Naive thymus-derived CD4-positive, alpha-beta T cell (primary cell): ENCODE data around the gene STAT4. TPM values are rescaled to one million over a fixed set of nuclear protein-coding genes. Genes with fewer than 3 reads are reported as not detected.
A peak's percentile ranks its signal among the peaks of the same experiment; 100 is the strongest.

Experiments
- ATAC-seq: fragments of 150-1000 bp; cut with Tn5 transposase; 2 replicates; pipeline ENCODE4 v1.10.0; 2021; ENCODE audit warnings: mild to moderate bottlenecking, moderate library complexity
- CTCF ChIA-PET: fragments of 350-600 bp; sonication (Branson Sonifier 250); formaldehyde crosslinking; loops from one replicate; lab custom pipeline; 2021; ENCODE audit warnings: antibody characterized with exemption; lab: Charles Lee
- POLR2A ChIA-PET: fragments of 350-600 bp; sonication (Branson Sonifier 250); formaldehyde crosslinking; loops from one replicate; lab custom pipeline; 2021; ENCODE audit warnings: antibody characterized with exemption, inconsistent platforms; lab: Charles Lee
- DNase-seq, 9 donors: peaks; one replicate each; pipeline versions ENCODE4 v3.0.0 to v3.0.0-alpha.2; 2020 to 2022; ENCODE audit warnings: mixed read lengths in 1 of 9
- H3K27ac ChIP-seq: one replicate; pipeline ENCODE4 v1.7.0; 2013; ENCODE audit warnings: mild to moderate bottlenecking, low read depth, low read length, moderate library complexity
- H3K27me3 ChIP-seq, 2 donors: one replicate each; pipeline ENCODE4 v1.7.0; 2013; ENCODE audit warnings: low read length in 2 of 2, mild to moderate bottlenecking in 2 of 2, moderate library complexity in 2 of 2; ENCODE audit not compliant: control insufficient read depth in 2 of 2, insufficient read depth in 2 of 2
- H3K36me3 ChIP-seq, 3 experiments: 1 replicate in 2 of 3; 2 replicates in 1 of 3; pipeline ENCODE4 v1.7.0; 2013; ENCODE audit warnings: low read length in 3 of 3, mild to moderate bottlenecking in 3 of 3, moderate library complexity in 1 of 3; ENCODE audit not compliant: insufficient read depth in 3 of 3, control insufficient read depth in 2 of 3
- H3K4me1 ChIP-seq, 2 donors: one replicate each; pipeline ENCODE4 v1.7.0; 2013; ENCODE audit warnings: low read length in 2 of 2, mild to moderate bottlenecking in 2 of 2, moderate library complexity in 1 of 2; ENCODE audit not compliant: control insufficient read depth in 2 of 2, insufficient read depth in 2 of 2
- H3K4me3 ChIP-seq: 2 replicates; pipeline ENCODE4 v1.7.0; 2013; ENCODE audit warnings: mild to moderate bottlenecking, low read length
- H3K9me3 ChIP-seq, 3 experiments: 1 replicate in 2 of 3; 2 replicates in 1 of 3; pipeline ENCODE4 v1.7.0; 2013; ENCODE audit warnings: low read length in 3 of 3; ENCODE audit not compliant: control insufficient read depth in 2 of 3
- H3K27ac Mint-ChIP-seq, 9 donors: one replicate each; pipeline ENCODE4 v1.8.0; 2020 to 2022; ENCODE audit warnings: mixed read lengths in 9 of 9, mild to moderate bottlenecking in 8 of 9, moderate library complexity in 5 of 9, inconsistent platforms in 2 of 9
- H3K27me3 Mint-ChIP-seq, 5 donors: one replicate each; pipeline ENCODE4 v1.8.0; 2021 to 2022; ENCODE audit warnings: mixed read lengths in 5 of 5, mild to moderate bottlenecking in 1 of 5
- H3K36me3 Mint-ChIP-seq, 5 donors: one replicate each; pipeline ENCODE4 v1.8.0; 2020 to 2022; ENCODE audit warnings: mixed read lengths in 5 of 5, mild to moderate bottlenecking in 3 of 5, inconsistent platforms in 1 of 5
- H3K4me1 Mint-ChIP-seq, 7 donors: one replicate each; pipeline ENCODE4 v1.8.0; 2020 to 2022; ENCODE audit warnings: mixed read lengths in 7 of 7, mild to moderate bottlenecking in 3 of 7, inconsistent platforms in 1 of 7
- H3K4me3 Mint-ChIP-seq, 10 donors: one replicate each; pipeline ENCODE4 v1.8.0; 2020 to 2022; ENCODE audit warnings: mild to moderate bottlenecking in 10 of 10, mixed read lengths in 10 of 10, moderate library complexity in 6 of 10, inconsistent platforms in 2 of 10
- H3K9me3 Mint-ChIP-seq, 11 donors: one replicate each; pipeline ENCODE4 v1.8.0; 2020 to 2022; ENCODE audit warnings: mixed read lengths in 11 of 11, mild to moderate bottlenecking in 4 of 11, inconsistent platforms in 1 of 11, moderate library complexity in 1 of 11
- intact Hi-C, 2 donors: fragments of 100-400 bp; cut with micrococcal nuclease; formaldehyde crosslinking; loops; one replicate each; pipeline ENCODE4 v1.15.1; 2023
- polyA plus RNA-seq, 2 donors: library from polyadenylated mRNA; unstranded; fragments of 300-500 nt; fragmentation: Illumina TruSeq; gene quantifications; one replicate each; pipeline ENCODE4 v1.2.3, GENCODE V29; 2021
- total RNA-seq, 6 experiments: library from RNA in 5 of 6; stranded (reverse) in 5 of 6; gene quantifications; 1 replicate in 5 of 6; 2 replicates in 1 of 6; pipeline ENCODE4 v1.2.3 and lab custom pipeline; 2021 to 2026

Gene STAT4
- total and polyA plus RNA-seq, 7 experiments from 2014 or later, result 52.4 to 132 (median 114) TPM

- H3K9me3 Mint-ChIP-seq, result peaks cover 0 to 4% (median 0%) of the 10 kb centered on the region in 11 donors
- H3K9me3 ChIP-seq, result no peaks in the 10 kb centered on the region
- ATAC-seq (no peak), DNase-seq (no peak)
- H3K27me3 ChIP-seq, result no peaks in the 10 kb centered on the region
- H3K36me3 ChIP-seq, result peaks cover 0 to 14% (median 8%) of the 10 kb centered on the region in 3 experiments
- H3K4me3 Mint-ChIP-seq, result peak overlapping the region in 4 of 10 donors; percentile 13 to 73 (median 35)
- no peak overlapping the region for H3K4me3 ChIP-seq
- H3K4me1 Mint-ChIP-seq, result peaks cover 38 to 76% (median 68%) of the 10 kb centered on the region in 7 donors
- H3K27ac ChIP-seq, result peak overlapping the region; percentile 59
- POLR2A ChIA-PET, result interaction anchor here (0.8 to 1.0 kb wide), 2 partner anchors 46 to 80 kb away, joined by 4 to 8 read pairs; no protein-coding TSS in a partner anchor
- peak overlapping the region; percentile 55 to 92 (median 88) for H3K27ac Mint-ChIP-seq
- H3K4me1 ChIP-seq, result peaks cover 28 to 36% of the 10 kb centered on the region in 2 donors
- intact Hi-C loops, result loop anchor here (1.0 to 5.0 kb wide), 2 partner anchors 9 to 608 kb away; partner anchors contain the start of gene NABP1 (in 1 of the 2)
- no peaks in the 10 kb centered on the region for H3K27me3 Mint-ChIP-seq
- H3K36me3 Mint-ChIP-seq, result peaks cover under 1 to 53% (median 44%) of the 10 kb centered on the region in 5 donors
- CTCF ChIA-PET, result interaction anchor here (3.4 kb wide), 1 partner anchor 17 kb away, joined by 17 read pairs; no protein-coding TSS in a partner anchor
These were observed 81.2 kb downstream of the STAT4 start for GRCh38 chr2:191069606-191070005.

DNA sequence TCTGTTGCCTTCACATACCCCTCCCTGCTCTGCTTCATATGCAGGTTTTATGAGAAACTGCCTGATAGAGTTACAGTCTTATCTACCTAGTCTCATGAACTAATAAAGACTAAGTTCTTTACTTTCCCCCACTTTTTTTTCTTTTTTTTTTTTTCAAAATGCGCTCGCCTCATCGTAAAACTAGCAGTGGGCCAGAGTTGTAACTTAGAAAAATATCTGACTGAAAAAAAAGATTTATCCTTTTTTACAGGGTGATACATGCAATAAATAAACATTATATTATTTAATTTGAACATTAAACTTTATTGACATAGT is 83.9 kb downstream of the STAT4 start:
- intact Hi-C loops, result loop anchor here (1.0 to 5.0 kb wide), 5 partner anchors 8 to 610 kb away; partner anchors contain the start of gene NABP1 (in 1 of the 2)
- peaks cover 48 to 93% (median 88%) of the 10 kb centered on the region in 7 donors for H3K4me1 Mint-ChIP-seq
- no peak for ATAC-seq

GRCh38 chr2:191066197-191066918 is 84.4 kb downstream of the STAT4 start:
- Histone ChIP-seq H3K9me3 (no peaks in the 10 kb centered on the region), H3K4me3 (no peak overlapping the region), H3K27me3 (no peaks in the 10 kb centered on the region), H3K36me3 (peaks cover 0 to 10% (median 3%) of the 10 kb centered on the region in 3 experiments), H3K27ac (peak overlapping the region; percentile 60), H3K4me1 (peaks cover 53 to 67% of the 10 kb centered on the region in 2 donors)
- peak overlapping the region; percentile 42 to 87 (median 67) for H3K4me3 Mint-ChIP-seq
- ChIA-PET POLR2A (interaction anchor here (0.6 to 1.1 kb wide), 5 partner anchors 10 to 140 kb away, joined by 3 to 4 read pairs (median 3); no protein-coding TSS in a partner anchor), CTCF (interaction anchor here (0.6 to 4.7 kb wide), 5 partner anchors 14 to 672 kb away, joined by 3 to 28 read pairs (median 3); no protein-coding TSS in a partner anchor)
- peaks cover 12 to 59% (median 35%) of the 10 kb centered on the region in 5 donors for H3K36me3 Mint-ChIP-seq
- intact Hi-C loops, result loop anchor here (1.0 to 5.0 kb wide), 5 partner anchors 9 to 611 kb away; partner anchors contain the start of gene NABP1 (in 1 of the 2)
- H3K9me3 Mint-ChIP-seq, result peaks cover 0 to under 1% (median 0%) of the 10 kb centered on the region in 11 donors
- H3K4me1 Mint-ChIP-seq, result peaks cover 51 to 93% (median 88%) of the 10 kb centered on the region in 7 donors
- peak overlapping the region; percentile 51 to 95 (median 89) for H3K27ac Mint-ChIP-seq
- ATAC-seq, result peak; percentile 46
- H3K27me3 Mint-ChIP-seq, result no peaks in the 10 kb centered on the region
- DNase-seq, result peak in 2 of 9 donors; percentile 20 to 26

More for the DNA sequence above, 83.9 kb downstream of the STAT4 start:
- no peaks in the 10 kb centered on the region for H3K27me3 Mint-ChIP-seq
- H3K9me3 Mint-ChIP-seq, result no peaks in the 10 kb centered on the region
- Histone ChIP-seq H3K9me3 (no peaks in the 10 kb centered on the region), H3K4me3 (no peak overlapping the region), H3K4me1 (peaks cover 50 to 62% of the 10 kb centered on the region in 2 donors), H3K36me3 (peaks cover 0 to 10% (median 7%) of the 10 kb centered on the region in 3 experiments), H3K27me3 (no peaks in the 10 kb centered on the region), H3K27ac (peak overlapping the region; percentile 60)
- POLR2A ChIA-PET, result interaction anchor here (1.0 kb wide), 1 partner anchor 47 kb away, joined by 4 read pairs; no protein-coding TSS in a partner anchor
- peak overlapping the region; percentile 55 to 95 (median 89) for H3K27ac Mint-ChIP-seq
- H3K36me3 Mint-ChIP-seq, result peaks cover 12 to 59% (median 35%) of the 10 kb centered on the region in 5 donors
- peak overlapping the region in 9 of 10 donors; percentile 2 to 87 (median 63) for H3K4me3 Mint-ChIP-seq
- no peak for DNase-seq
- CTCF ChIA-PET, result interaction anchor here (4.7 kb wide), 1 partner anchor 15 kb away, joined by 28 read pairs; no protein-coding TSS in a partner anchor

GRCh38 chr2:191065785-191066184 is 85.0 kb downstream of the STAT4 start:
- Mint-ChIP-seq H3K27me3 (no peaks in the 10 kb centered on the region), H3K27ac (peak overlapping the region; percentile 51 to 95 (median 89)), H3K4me3 (peak overlapping the region; percentile 42 to 87 (median 67)), H3K36me3 (peaks cover 12 to 59% (median 35%) of the 10 kb centered on the region in 5 donors), H3K9me3 (peaks cover 0 to 3% (median 0%) of the 10 kb centered on the region in 11 donors), H3K4me1 (peaks cover 51 to 93% (median 88%) of the 10 kb centered on the region in 7 donors)
- Histone ChIP-seq H3K4me1 (peaks cover 53 to 67% of the 10 kb centered on the region in 2 donors), H3K27me3 (no peaks in the 10 kb centered on the region), H3K9me3 (no peaks in the 10 kb centered on the region), H3K27ac (peak overlapping the region; percentile 60), H3K36me3 (peaks cover 0 to 10% (median 3%) of the 10 kb centered on the region in 3 experiments), H3K4me3 (no peak overlapping the region)
- POLR2A ChIA-PET, result interaction anchor here (0.6 to 5.5 kb wide), 5 partner anchors 10 to 90 kb away, joined by 3 to 79 read pairs (median 4); partner anchors contain the start of gene STAT4
- CTCF ChIA-PET, result interaction anchor here (0.7 to 4.7 kb wide), 5 partner anchors 14 to 671 kb away, joined by 3 to 28 read pairs (median 3); no protein-coding TSS in a partner anchor
- intact Hi-C loops, result loop anchor here (1.0 to 5.0 kb wide), 6 partner anchors 9 to 612 kb away; partner anchors contain the start of gene NABP1 (in 1 of the 2)
- ATAC-seq (no peak), DNase-seq (no peak)

GRCh38 chr2:191064590-191064989 is 86.2 kb downstream of the STAT4 start:
- peaks cover 0 to 3% (median 0%) of the 10 kb centered on the region in 11 donors for H3K9me3 Mint-ChIP-seq
- peaks cover 46 to 59% of the 10 kb centered on the region in 2 donors for H3K4me1 ChIP-seq

More at GRCh38 chr2:191064590-191064989, 86.2 kb downstream of the STAT4 start:
- POLR2A ChIA-PET, result interaction anchor here (0.8 to 5.5 kb wide), 7 partner anchors 11 to 183 kb away, joined by 3 to 79 read pairs (median 6); partner anchors contain the start of gene STAT4
- H3K4me1 Mint-ChIP-seq, result peaks cover 44 to 92% (median 86%) of the 10 kb centered on the region in 7 donors
- DNase-seq (peak in 6 of 9 donors; percentile 4 to 32 (median 24)), ATAC-seq (peak; percentile 61)
- peak overlapping the region; percentile 27 for H3K4me3 ChIP-seq
- H3K36me3 ChIP-seq, result peaks cover 0 to 10% (median 7%) of the 10 kb centered on the region in 3 experiments
- H3K27me3 Mint-ChIP-seq, result no peaks in the 10 kb centered on the region
- H3K27ac ChIP-seq, result peak overlapping the region; percentile 74
- intact Hi-C loops, result loop anchor here (1.0 to 5.0 kb wide), 5 partner anchors 14 to 613 kb away; partner anchors contain the start of genes NABP1 (in 1 of the 2) and STAT4 (in 1 of the 2)
- no peaks in the 10 kb centered on the region for H3K9me3 ChIP-seq
- CTCF ChIA-PET, result interaction anchor here (0.7 to 4.7 kb wide), 10 partner anchors 10 to 457 kb away, joined by 3 to 28 read pairs (median 4); partner anchors contain the start of gene STAT4
- peak overlapping the region; percentile 75 to 93 (median 86) for H3K4me3 Mint-ChIP-seq
- H3K36me3 Mint-ChIP-seq, result peaks cover 12 to 66% (median 32%) of the 10 kb centered on the region in 5 donors
- H3K27ac Mint-ChIP-seq, result peak overlapping the region; percentile 81 to 97 (median 93)
- no peaks in the 10 kb centered on the region for H3K27me3 ChIP-seq
